ENCODE results near the gene MRGPRX1.
"Not testable (repeated sequence)": the region's sequence is repeated elsewhere in the genome, so short reads cannot be mapped to it uniquely, and the experiment has no call there.

Gene MRGPRX1

DNA sequence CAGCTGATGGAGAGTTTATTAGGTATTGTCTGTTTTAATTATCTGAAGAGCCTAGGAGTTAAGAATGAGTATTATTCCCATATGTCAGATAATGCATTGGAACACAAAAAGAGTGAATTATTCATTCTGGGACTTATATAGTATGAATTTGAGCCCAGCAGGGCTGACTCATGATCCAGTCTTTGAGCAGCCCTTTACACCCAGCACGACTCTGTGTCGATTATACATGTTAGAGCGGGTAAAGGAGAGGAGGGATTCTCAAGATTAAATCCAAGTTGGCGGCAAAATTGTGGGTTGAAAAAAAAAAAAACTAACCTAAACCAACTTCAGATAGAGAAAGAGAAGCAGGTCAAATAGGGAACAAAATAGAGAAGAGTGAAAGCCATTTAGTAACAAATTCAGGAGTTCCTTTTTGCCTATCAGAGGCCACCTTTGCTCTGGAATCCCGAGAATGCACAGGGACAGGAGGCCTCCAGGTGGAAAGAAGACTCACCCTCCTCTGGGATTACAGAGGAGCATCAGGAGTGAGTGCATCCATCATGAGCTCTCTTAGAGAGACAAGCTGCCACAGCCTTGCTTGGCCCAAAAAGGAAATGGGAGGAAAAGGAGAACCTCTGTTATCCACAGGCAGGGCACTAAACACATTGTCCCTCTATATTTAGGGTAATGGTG, 3.1 kb downstream of the MRGPRX1 start:
- Histone ChIP-seq H3K9me2 (ENCODE audit: low read depth, low read length) (no peaks in the 10 kb centered on the region), H3K9me3 (ENCODE audit: low read length) (no peaks in the 10 kb centered on the region), H3K27ac (ENCODE audit: low read depth, low read length, poor library complexity, severe bottlenecking) (no peak overlapping the region), H3K36me3 (ENCODE audit: insufficient read depth, low read length) (no peaks in the 10 kb centered on the region), H3K27me3 (ENCODE audit: insufficient read depth, low read length) (no peaks in the 10 kb centered on the region), H3K9ac (ENCODE audit: low read length) (no peak overlapping the region), H4K20me1 (ENCODE audit: insufficient read depth, low read length) (no peaks in the 10 kb centered on the region), H3F3A (ENCODE audit: insufficient read depth, low read length) (no peaks in the 10 kb centered on the region), H3K4me1 (ENCODE audit: insufficient read depth, low read length, severe bottlenecking) (no peaks in the 10 kb centered on the region), H2AFZ (ENCODE audit: low read length) (no peak overlapping the region), H3K4me3 (ENCODE audit: low read depth, low read length, poor library complexity, severe bottlenecking) (no peak overlapping the region), H3K79me2 (ENCODE audit: insufficient read depth, low read length) (no peaks in the 10 kb centered on the region), H3K4me2 (ENCODE audit: low read length) (no peak overlapping the region)
- TF ChIP-seq, protein P1, sequence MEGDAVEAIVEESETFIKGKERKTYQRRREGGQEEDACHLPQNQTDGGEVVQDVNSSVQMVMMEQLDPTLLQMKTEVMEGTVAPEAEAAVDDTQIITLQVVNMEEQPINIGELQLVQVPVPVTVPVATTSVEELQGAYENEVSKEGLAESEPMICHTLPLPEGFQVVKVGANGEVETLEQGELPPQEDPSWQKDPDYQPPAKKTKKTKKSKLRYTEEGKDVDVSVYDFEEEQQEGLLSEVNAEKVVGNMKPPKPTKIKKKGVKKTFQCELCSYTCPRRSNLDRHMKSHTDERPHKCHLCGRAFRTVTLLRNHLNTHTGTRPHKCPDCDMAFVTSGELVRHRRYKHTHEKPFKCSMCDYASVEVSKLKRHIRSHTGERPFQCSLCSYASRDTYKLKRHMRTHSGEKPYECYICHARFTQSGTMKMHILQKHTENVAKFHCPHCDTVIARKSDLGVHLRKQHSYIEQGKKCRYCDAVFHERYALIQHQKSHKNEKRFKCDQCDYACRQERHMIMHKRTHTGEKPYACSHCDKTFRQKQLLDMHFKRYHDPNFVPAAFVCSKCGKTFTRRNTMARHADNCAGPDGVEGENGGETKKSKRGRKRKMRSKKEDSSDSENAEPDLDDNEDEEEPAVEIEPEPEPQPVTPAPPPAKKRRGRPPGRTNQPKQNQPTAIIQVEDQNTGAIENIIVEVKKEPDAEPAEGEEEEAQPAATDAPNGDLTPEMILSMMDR (IDR thresholded peaks at IDR 0.05; ENCODE audit: low read length): no peak
- no peak for TF ChIP-seq EZH2 (IDR thresholded peaks at IDR 0.05; ENCODE audit: borderline replicate concordance, low read length)

- no peak overlapping the region for H3K4me3 ChIP-seq (ENCODE audit: low read depth, low read length, poor library complexity, severe bottlenecking)
- no peaks in the 10 kb centered on the region for H4K20me1 ChIP-seq (ENCODE audit: insufficient read depth, low read length)
- H3K27me3 ChIP-seq (ENCODE audit: insufficient read depth, low read length): no peaks in the 10 kb centered on the region
- no peak overlapping the region for H3K27ac ChIP-seq (ENCODE audit: low read depth, low read length, poor library complexity, severe bottlenecking)
- H3K9me2 ChIP-seq (ENCODE audit: low read depth, low read length): no peaks in the 10 kb centered on the region
- no peak overlapping the region for H3K4me2 ChIP-seq (ENCODE audit: low read length)
- no peaks in the 10 kb centered on the region for H3K4me1 ChIP-seq (ENCODE audit: insufficient read depth, low read length, severe bottlenecking)
- H2AFZ ChIP-seq (ENCODE audit: low read length): no peak overlapping the region
- TF ChIP-seq, protein P1 (IDR thresholded peaks at IDR 0.05; ENCODE audit: low read length): no peak
- no peak for TF ChIP-seq EZH2 (IDR thresholded peaks at IDR 0.05; ENCODE audit: borderline replicate concordance, low read length)
- H3K9ac ChIP-seq (ENCODE audit: low read length): no peak overlapping the region
- H3K79me2 ChIP-seq (ENCODE audit: insufficient read depth, low read length): no peaks in the 10 kb centered on the region
- no peaks in the 10 kb centered on the region for H3F3A ChIP-seq (ENCODE audit: insufficient read depth, low read length)
- no peaks in the 10 kb centered on the region for H3K9me3 ChIP-seq (ENCODE audit: low read length)
- no peaks in the 10 kb centered on the region for H3K36me3 ChIP-seq (ENCODE audit: insufficient read depth, low read length)
These were observed 4.9 kb downstream of the MRGPRX1 start for GRCh38 chr11:18934195-18934814.

DNA sequence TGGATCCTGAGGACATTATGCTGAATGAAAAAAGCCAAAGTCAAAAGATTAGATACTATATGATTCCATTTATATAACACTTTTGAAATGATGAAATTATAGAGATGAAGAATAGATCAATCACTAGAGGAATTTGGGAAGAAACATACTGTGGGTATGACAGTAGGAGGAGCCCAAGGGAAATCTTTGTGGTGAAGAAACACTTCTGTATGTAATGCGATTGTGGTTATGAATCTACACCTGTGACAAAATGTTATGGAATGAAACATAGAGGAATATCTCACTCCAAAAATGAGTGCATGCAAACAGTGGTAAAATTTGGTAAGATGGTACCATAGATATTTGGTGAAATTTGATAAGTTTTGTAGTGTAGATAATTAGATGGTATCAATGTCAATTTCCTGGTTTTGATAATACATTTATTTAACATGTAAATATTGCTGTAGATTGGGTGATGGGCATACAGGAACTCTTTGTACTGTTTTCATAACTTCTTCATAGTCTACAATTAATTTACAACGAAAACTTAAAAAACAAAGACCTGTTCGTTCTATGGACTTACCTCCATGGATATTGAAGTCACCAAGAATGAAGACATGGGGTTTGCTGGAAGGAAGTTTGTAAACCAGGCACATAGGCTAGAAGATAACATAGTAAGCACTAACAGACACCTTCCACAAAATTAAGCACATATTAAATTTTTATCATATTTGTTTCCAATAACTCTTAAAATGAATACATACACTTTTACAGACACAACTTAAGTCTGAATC, 11.5 kb downstream of the MRGPRX1 start:
- Histone ChIP-seq H3F3A (ENCODE audit: insufficient read depth, low read length) (no peaks in the 10 kb centered on the region), H3K9me2 (ENCODE audit: low read depth, low read length) (no peaks in the 10 kb centered on the region)

GRCh38 chr11:18925426-18925825, 13.8 kb downstream of the MRGPRX1 start:
- not testable (repeated sequence) for H3K27ac ChIP-seq (ENCODE audit: low read depth, low read length, poor library complexity, severe bottlenecking); H3K36me3 ChIP-seq (ENCODE audit: insufficient read depth, low read length); H3K27me3 ChIP-seq (ENCODE audit: insufficient read depth, low read length); H2AFZ ChIP-seq (ENCODE audit: low read length); H3K79me2 ChIP-seq (ENCODE audit: insufficient read depth, low read length); H3K4me2 ChIP-seq (ENCODE audit: low read length); H3K4me1 ChIP-seq (ENCODE audit: insufficient read depth, low read length, severe bottlenecking); H3K9me3 ChIP-seq (ENCODE audit: low read length); H4K20me1 ChIP-seq (ENCODE audit: insufficient read depth, low read length); H3K9ac ChIP-seq (ENCODE audit: low read length); H3K9me2 ChIP-seq (ENCODE audit: low read depth, low read length); H3K4me3 ChIP-seq (ENCODE audit: low read depth, low read length, poor library complexity, severe bottlenecking); H3F3A ChIP-seq (ENCODE audit: insufficient read depth, low read length)

More for the DNA sequence above, 11.5 kb downstream of the MRGPRX1 start:
- H3K9ac ChIP-seq (ENCODE audit: low read length): no peak overlapping the region
- TF ChIP-seq EZH2 (IDR thresholded peaks at IDR 0.05; ENCODE audit: borderline replicate concordance, low read length): no peak
- no peaks in the 10 kb centered on the region for H3K27me3 ChIP-seq (ENCODE audit: insufficient read depth, low read length)
- no peaks in the 10 kb centered on the region for H3K36me3 ChIP-seq (ENCODE audit: insufficient read depth, low read length)
- no peaks in the 10 kb centered on the region for H3K79me2 ChIP-seq (ENCODE audit: insufficient read depth, low read length)
- H2AFZ ChIP-seq (ENCODE audit: low read length): no peak overlapping the region
- no peaks in the 10 kb centered on the region for H4K20me1 ChIP-seq (ENCODE audit: insufficient read depth, low read length)
- no peaks in the 10 kb centered on the region for H3K9me3 ChIP-seq (ENCODE audit: low read length)
- H3K27ac ChIP-seq (ENCODE audit: low read depth, low read length, poor library complexity, severe bottlenecking): no peak overlapping the region
- H3K4me3 ChIP-seq (ENCODE audit: low read depth, low read length, poor library complexity, severe bottlenecking): no peak overlapping the region
- H3K4me2 ChIP-seq (ENCODE audit: low read length): no peak overlapping the region
- H3K4me1 ChIP-seq (ENCODE audit: insufficient read depth, low read length, severe bottlenecking): no peaks in the 10 kb centered on the region

Measured in OCI-LY1 (cell line).